H1 (cell line): ENCODE measurements around the gene SLC25A21. TPM values are rescaled to one million over a fixed set of nuclear protein-coding genes. Genes with fewer than 3 reads are reported as not detected.
A peak's percentile ranks its signal among the peaks of the same experiment; 100 is the strongest.

Source experiments
- ASH2L ChIP-seq: fragments of 200-600, 300-600 bp; sonication (generic); IDR thresholded peaks from one replicate; pipeline ENCODE4 v1.7.1; 2017; ENCODE audit warnings: low read length
- BACH1 ChIP-seq: IDR thresholded peaks from 2 replicates; pipeline ENCODE4 v1.6.1; 2012; ENCODE audit warnings: low read length, improper control_type of control experiment
- BCL11A ChIP-seq, 2 experiments: IDR thresholded peaks; one replicate each; pipeline ENCODE4 v1.6.1; 2011; ENCODE audit warnings: low read depth in 2 of 2, low read length in 2 of 2, mild to moderate bottlenecking in 2 of 2
- E2F6 ChIP-seq: IDR thresholded peaks from 2 replicates; pipeline ENCODE4 v1.6.1; 2012; ENCODE audit warnings: inconsistent platforms
- EGR1 ChIP-seq: IDR thresholded peaks from 2 replicates; pipeline ENCODE4 v1.6.1; 2011; ENCODE audit warnings: low read depth, low read length, borderline replicate concordance
- FOSL1 ChIP-seq: IDR thresholded peaks from 2 replicates; pipeline ENCODE4 v1.6.1; 2011; ENCODE audit warnings: mild to moderate bottlenecking, low read depth, low read length, moderate library complexity; ENCODE audit not compliant: insufficient read depth
- GTF2F1 ChIP-seq: IDR thresholded peaks from 2 replicates; pipeline ENCODE4 v1.6.1; 2012; ENCODE audit warnings: low read depth, low read length, improper control_type of control experiment, borderline replicate concordance
- HDAC2 ChIP-seq, 2 experiments: fragments of 300-600 bp in 1 of 2; sonication (generic) in 1 of 2; IDR thresholded peaks; 2 replicates each; pipeline ENCODE4 v1.6.1; 2011 to 2012; ENCODE audit warnings: low read depth in 2 of 2, low read length in 2 of 2, mild to moderate bottlenecking in 2 of 2, moderate library complexity in 2 of 2, borderline replicate concordance in 1 of 2, inconsistent platforms in 1 of 2
- HDAC6 ChIP-seq: IDR thresholded peaks from one replicate; pipeline ENCODE4 v1.7.1; 2012; ENCODE audit warnings: low read depth, mild to moderate bottlenecking, inconsistent platforms, low read length, moderate library complexity
- JUND ChIP-seq: IDR thresholded peaks from 2 replicates; pipeline ENCODE4 v1.6.1; 2011; ENCODE audit warnings: mild to moderate bottlenecking, improper control_type of control experiment, low read length
- KDM1A ChIP-seq: fragments of 200-600, 300-600 bp; sonication (generic); IDR thresholded peaks from 2 replicates; pipeline ENCODE4 v1.7.1; 2016; ENCODE audit warnings: mild to moderate bottlenecking, low read length, borderline replicate concordance
- KDM5A ChIP-seq: fragments of 200-600 bp; IDR thresholded peaks from 2 replicates; pipeline ENCODE4 v1.7.1; 2012; ENCODE audit warnings: mild to moderate bottlenecking, low read length, inconsistent platforms, mixed read lengths
- NANOG ChIP-seq: IDR thresholded peaks from 2 replicates; pipeline ENCODE4 v1.6.1; 2011; ENCODE audit warnings: low read length, low read depth, mild to moderate bottlenecking, inconsistent platforms; ENCODE audit not compliant: insufficient read depth, poor library complexity, severe bottlenecking
- NRF1 ChIP-seq: IDR thresholded peaks from 2 replicates; pipeline ENCODE4 v1.6.1; 2011; ENCODE audit warnings: mild to moderate bottlenecking, low read depth, low read length, improper control_type of control experiment
- RAD21 ChIP-seq, 2 experiments: IDR thresholded peaks in 1 of 2; conservative IDR thresholded peaks in 1 of 2; 2 replicates each; pipeline ENCODE4 v1.6.1; 2011; ENCODE audit warnings: low read depth in 2 of 2, low read length in 2 of 2, improper control_type of control experiment in 1 of 2, inconsistent platforms in 1 of 2, mild to moderate bottlenecking in 1 of 2, moderate library complexity in 1 of 2
- RBBP5 ChIP-seq: IDR thresholded peaks from 2 replicates; pipeline ENCODE4 v1.7.1; 2012; ENCODE audit warnings: low read depth, mild to moderate bottlenecking, inconsistent platforms, low read length, moderate library complexity, borderline replicate concordance
- RNF2 ChIP-seq: fragments of 200-900, 300-1000 bp; sonication (generic); IDR thresholded peaks from 2 replicates; pipeline ENCODE4 v1.7.1; 2016; ENCODE audit warnings: borderline replicate concordance, low read depth, mild to moderate bottlenecking, antibody characterized with exemption, low read length; ENCODE audit not compliant: poor library complexity, severe bottlenecking; ENCODE audit errors: missing control alignments
- RXRA ChIP-seq: IDR thresholded peaks from 2 replicates; pipeline ENCODE4 v1.6.1; 2011; ENCODE audit warnings: low read depth, mild to moderate bottlenecking, low read length, moderate library complexity; ENCODE audit not compliant: insufficient read depth
- SP1 ChIP-seq: IDR thresholded peaks from 2 replicates; pipeline ENCODE4 v1.6.1; 2011; ENCODE audit warnings: low read depth, low read length
- TAF7 ChIP-seq: optimal IDR thresholded peaks from 2 replicates; pipeline ENCODE3; 2011; ENCODE audit warnings: low read depth, mild to moderate bottlenecking, inconsistent platforms, low read length, moderate library complexity, borderline replicate concordance
- TBP ChIP-seq: IDR thresholded peaks from 2 replicates; pipeline ENCODE4 v1.6.1; 2011; ENCODE audit warnings: low read depth, low read length, improper control_type of control experiment
- TEAD4 ChIP-seq: IDR thresholded peaks from 2 replicates; pipeline ENCODE4 v1.6.1; 2012; ENCODE audit warnings: low read depth, low read length, inconsistent platforms, mixed read lengths
- ZNF274 ChIP-seq: IDR thresholded peaks from 2 replicates; pipeline ENCODE4 v1.7.0; 2012; ENCODE audit warnings: low read length, borderline replicate concordance; ENCODE audit errors: extremely low read depth
- polyA plus RNA-seq, 7 experiments: library from polyadenylated mRNA; depleted of rRNA in 3 of 7; stranded (reverse) in 5 of 7; unstranded in 2 of 7; fragments of >200 nt in 5 of 7; fragments of 200-250 nt in 2 of 7; gene quantifications; 1 replicate in 5 of 7; 2 replicates in 1 of 7; 4 replicates in 1 of 7; pipeline versions ENCODE4 v1.2.1 to v1.2.3, GENCODE V29; 2011 to 2013; ENCODE audit warnings: missing spikeins in 2 of 7, mixed read lengths in 2 of 7
- total RNA-seq: library from RNA; stranded (reverse); fragmentation: NEBNext Ultra II Directional; extraction: Animal tissue kit (Norgen Biotek cat#: 25700); gene quantifications from 2 replicates; pipeline ENCODE4 v1.2.1, GENCODE V29; 2021

SLC25A21 gene
- total and polyA plus RNA-seq, 2 of the 8 experiments (the other 6 are each of a cell fraction or from before 2014, with no cell fraction given): 6.9 to 15.7 TPM

GRCh38 chr14:36666416-36667206, 505.8 kb downstream of the SLC25A21 start (continued):
- TF ChIP-seq TEAD4 (no peak), HDAC6 (no peak), NANOG (no peak), ASH2L (no peak), RAD21 (IDR thresholded peaks at IDR 0.05 in 1 of 2, conservative IDR thresholded peaks at IDR 0.05 in 1 of 2; ENCODE audit: low read depth in 2 of 2, low read length in 2 of 2) (peak; percentile 5 to 19; a peak in 1 of 4 replicates), KDM1A (no peak), RXRA (no peak), JUND (no peak), SP1 (no peak), GTF2F1 (no peak), NRF1 (no peak), TAF7 (no peak), E2F6 (peak; percentile 70), RBBP5 (peak; percentile 34; the same call in 1 of the 2 replicates), KDM5A (no peak), BCL11A (IDR thresholded peaks at IDR 0.05; ENCODE audit: low read depth in 2 of 2, low read length in 2 of 2) (no peak), BACH1 (peak; percentile 25; the same call in 1 of the 2 replicates), ZNF274 (no peak), HDAC2 (IDR thresholded peaks at IDR 0.05; ENCODE audit: borderline replicate concordance in 1 of 2, low read depth in 2 of 2, low read length in 2 of 2) (no peak), TBP (peak; percentile 31; the same call in 1 of the 2 replicates), FOSL1 (no peak), RNF2 (peak; percentile 90), EGR1 (no peak)
